22Rv1 (cell line): ENCODE measurements around the gene SLC4A1AP.

Experiments used
- H3K27ac ChIP-seq: fragments of 450-650 bp; 2 replicates; pipeline ENCODE4 v1.5.1; 2017
- CTCF ChIP-seq: fragments of 450-650 bp; IDR thresholded peaks from 2 replicates; pipeline ENCODE4 v1.5.1; 2017; ENCODE audit warnings: mild to moderate bottlenecking
- ZFX ChIP-seq: fragments of 450-650 bp; IDR thresholded peaks from 2 replicates; pipeline ENCODE4 v1.6.1; 2017; ENCODE audit warnings: antibody characterized with exemption, borderline replicate concordance

The SLC4A1AP gene

GRCh38 chr2:27710640-27711430, 47.1 kb downstream of the SLC4A1AP start:
- no peak for TF ChIP-seq CTCF
- no peak for TF ChIP-seq ZFX

GRCh38 chr2:27711804-27712203, 48.1 kb downstream of the SLC4A1AP start:
- no peak for TF ChIP-seq ZFX
- no peak for TF ChIP-seq CTCF

More at GRCh38 chr2:27710640-27711430, 47.1 kb downstream of the SLC4A1AP start:
- no peak overlapping the region for H3K27ac ChIP-seq

GRCh38 chr2:27712522-27712921, 48.8 kb downstream of the SLC4A1AP start:
- TF ChIP-seq CTCF, result no peak
- TF ChIP-seq ZFX, result no peak
- H3K27ac ChIP-seq, result no peak overlapping the region

More at GRCh38 chr2:27711804-27712203, 48.1 kb downstream of the SLC4A1AP start:
- no peak overlapping the region for H3K27ac ChIP-seq

GRCh38 chr2:27713201-27713600, 49.5 kb downstream of the SLC4A1AP start:
- no peak for TF ChIP-seq ZFX
- TF ChIP-seq CTCF, result no peak
- no peak overlapping the region for H3K27ac ChIP-seq

GRCh38 chr2:27714053-27714452, 50.4 kb downstream of the SLC4A1AP start:
- TF ChIP-seq ZFX (no peak), CTCF (no peak)

GRCh38 chr2:27714851-27715291, 51.2 kb downstream of the SLC4A1AP start:
- H3K27ac ChIP-seq, result no peak overlapping the region

More at GRCh38 chr2:27714053-27714452, 50.4 kb downstream of the SLC4A1AP start:
- no peak overlapping the region for H3K27ac ChIP-seq

More at GRCh38 chr2:27714851-27715291, 51.2 kb downstream of the SLC4A1AP start:
- no peak for TF ChIP-seq ZFX
- TF ChIP-seq CTCF, result no peak
